GM23338 (cell line): ENCODE data around the gene PNP. TPM values are rescaled to one million over a fixed set of nuclear protein-coding genes. Genes with fewer than 3 reads are reported as not detected.
A peak's percentile ranks its signal among the peaks of the same experiment; 100 is the strongest.

ENCODE experiments used
- ATAC-seq: fragments of 200-7000 bp; cut with Tn5 transposase; 3 replicates; pipeline ENCODE4 v1.9.1; 2020
- DNase-seq: peaks from one replicate; pipeline ENCODE4 v3.0.0-alpha.2; 2015; ENCODE audit warnings: low spot score
- H2AFZ ChIP-seq: fragments of 200-600 bp; sonication (generic); 2 replicates; pipeline ENCODE4 v1.8.0; 2016; ENCODE audit warnings: antibody characterized with exemption, mild to moderate bottlenecking, moderate library complexity
- H3F3A ChIP-seq: fragments of 200-600 bp; sonication (generic); replicated peaks from 2 replicates; pipeline ENCODE4 v1.8.0; 2017; ENCODE audit warnings: antibody characterized with exemption, mixed run types, low read depth
- H3K27ac ChIP-seq: fragments of 200-600 bp; sonication (generic); 2 replicates; pipeline ENCODE4 v1.6.1; 2016; ENCODE audit warnings: low read depth
- H3K27me3 ChIP-seq: fragments of 200-600 bp; sonication (generic); 2 replicates; pipeline ENCODE4 v1.8.0; 2016; ENCODE audit warnings: mild to moderate bottlenecking, mixed run types, moderate library complexity; ENCODE audit not compliant: insufficient read depth
- H3K36me3 ChIP-seq: fragments of 200-600 bp; sonication (generic); 2 replicates; pipeline ENCODE4 v1.8.0; 2016; ENCODE audit warnings: mild to moderate bottlenecking; ENCODE audit not compliant: insufficient read depth
- H3K4me1 ChIP-seq: fragments of 200-600 bp; sonication (generic); 2 replicates; pipeline ENCODE4 v1.8.0; 2016; ENCODE audit warnings: mild to moderate bottlenecking, moderate library complexity; ENCODE audit not compliant: insufficient read depth
- H3K4me2 ChIP-seq: fragments of 200-600 bp; sonication (generic); 2 replicates; pipeline ENCODE4 v1.7.1; 2017; ENCODE audit warnings: mixed run types
- H3K4me3 ChIP-seq: fragments of 200-600 bp; sonication (generic); 2 replicates; pipeline ENCODE4 v1.6.1; 2016; ENCODE audit warnings: mixed run types
- H3K79me2 ChIP-seq: fragments of 200-600 bp; sonication (generic); replicated peaks from 2 replicates; pipeline ENCODE4 v1.8.0; 2017; ENCODE audit warnings: mild to moderate bottlenecking; ENCODE audit not compliant: insufficient read depth
- H3K9me2 ChIP-seq: fragments of 200-600 bp; sonication (generic); 2 replicates; pipeline ENCODE4 v1.8.0; 2017; ENCODE audit not compliant: insufficient read depth
- H4K20me1 ChIP-seq: fragments of 200-600 bp; sonication (generic); replicated peaks from 2 replicates; pipeline ENCODE4 v1.8.0; 2017; ENCODE audit warnings: mild to moderate bottlenecking; ENCODE audit not compliant: insufficient read depth
- H3K27ac Mint-ChIP-seq: 2 replicates; pipeline ENCODE4 v1.8.0; 2020; ENCODE audit warnings: inconsistent platforms, mild to moderate bottlenecking, moderate library complexity, mixed read lengths
- H3K27me3 Mint-ChIP-seq: 3 replicates; pipeline ENCODE4 v1.8.0; 2022; ENCODE audit warnings: low read depth, mild to moderate bottlenecking, moderate library complexity, mixed read lengths, inconsistent platforms; ENCODE audit not compliant: insufficient read depth, poor library complexity
- H3K36me3 Mint-ChIP-seq: 3 replicates; pipeline ENCODE4 v1.8.0; 2021; ENCODE audit warnings: low read depth, mild to moderate bottlenecking, inconsistent platforms, moderate library complexity, mixed read lengths
- H3K4me1 Mint-ChIP-seq: 3 replicates; pipeline ENCODE4 v1.8.0; 2020; ENCODE audit warnings: mild to moderate bottlenecking, inconsistent platforms, mixed read lengths
- H3K4me3 Mint-ChIP-seq: 3 replicates; pipeline ENCODE4 v1.8.0; 2021; ENCODE audit warnings: moderate library complexity, mild to moderate bottlenecking, inconsistent platforms, mixed read lengths
- H3K9me3 Mint-ChIP-seq: 3 replicates; pipeline ENCODE4 v1.8.0; 2020; ENCODE audit warnings: moderate library complexity, mild to moderate bottlenecking, inconsistent platforms, mixed read lengths
- CREB1 ChIP-seq: fragments of 250-450 bp; sonication (Bioruptor Pico); IDR thresholded peaks from 2 replicates; pipeline ENCODE4 v1.5.0; 2020; ENCODE audit warnings: low read depth, mild to moderate bottlenecking, moderate library complexity
- EZH2 ChIP-seq: fragments of 200-600 bp; sonication (generic); IDR thresholded peaks from one replicate; pipeline ENCODE4 v1.8.0; 2017; ENCODE audit warnings: antibody characterized with exemption, mild to moderate bottlenecking, low read depth; ENCODE audit not compliant: unreplicated experiment
- NANOG ChIP-seq: IDR thresholded peaks from 2 replicates; pipeline ENCODE4 v1.6.1; 2016; ENCODE audit warnings: antibody characterized with exemption, borderline replicate concordance
- POLR2AphosphoS5 ChIP-seq: IDR thresholded peaks from 2 replicates; pipeline ENCODE4 v1.6.1; 2016; ENCODE audit warnings: antibody characterized with exemption, low read depth
- polyA plus RNA-seq: library from polyadenylated mRNA; unstranded; fragments of >200 nt; fragmentation: Nextera tagmentation; extraction: Ambion mirVana; gene quantifications from 2 replicates; pipeline ENCODE4 v1.2.1, GENCODE V29; 2016
- total RNA-seq: library from RNA; depleted of rRNA; stranded (reverse); fragments of >200 nt; shearing (Covaris generic); gene quantifications from 2 replicates; pipeline ENCODE4 v1.2.3, GENCODE V29; 2014
- TF ChIP-seq, protein P1 (sequence below): fragments of 250-450 bp; sonication (Bioruptor Pico); IDR thresholded peaks from 2 replicates; pipeline ENCODE4 v1.5.0; 2020; ENCODE audit warnings: mild to moderate bottlenecking, moderate library complexity
- TF ChIP-seq, protein P2 (sequence below), 2 experiments: fragments of 200-600 bp in 1 of 2; sonication (generic) in 1 of 2; conservative IDR thresholded peaks; 2 replicates each; pipeline versions ENCODE4 v1.5.1 to v1.6.1; 2016 to 2017; ENCODE audit warnings: antibody characterized with exemption in 2 of 2, low read depth in 2 of 2, mild to moderate bottlenecking in 2 of 2, moderate library complexity in 1 of 2
- TF ChIP-seq, protein P3 (sequence below): IDR thresholded peaks from one replicate; pipeline ENCODE4 v1.6.1; 2018; ENCODE audit warnings: antibody characterized with exemption; ENCODE audit not compliant: unreplicated experiment

The PNP gene
- total and polyA plus RNA-seq, 2 experiments from 2014 or later, result 60.7 to 102 TPM

- Histone ChIP-seq H2AFZ (peak within 1 kb of the TSS; percentile 76; the same call in 1 of the 2 replicates), H3K79me2 (peaks cover 37% of the 10 kb centered on the region), H3K4me3 (peak within 1 kb of the TSS; percentile 65), H3K4me2 (peak within 1 kb of the TSS; percentile 98), H3K4me1 (peaks cover 22% of the 10 kb centered on the region), H3K9me2 (no peaks in the 10 kb centered on the region), H3K36me3 (peaks cover 29% of the 10 kb centered on the region), H3K27ac (peak within 1 kb of the TSS; percentile 93), H3K27me3 (no peaks in the 10 kb centered on the region), H3F3A (peaks cover 18% of the 10 kb centered on the region; the same call in 1 of the 2 replicates), H4K20me1 (peaks cover 3% of the 10 kb centered on the region)
- H3K36me3 Mint-ChIP-seq, result peaks cover 23% of the 10 kb centered on the region
- DNase-seq, result peak; percentile 100
- ATAC-seq, result peak; percentile 81
- no peak within 1 kb of the TSS for H3K27ac Mint-ChIP-seq
- peak; percentile 77 for TF ChIP-seq POLR2AphosphoS5
- TF ChIP-seq CREB1, result peak; percentile 75
- TF ChIP-seq, protein P1, sequence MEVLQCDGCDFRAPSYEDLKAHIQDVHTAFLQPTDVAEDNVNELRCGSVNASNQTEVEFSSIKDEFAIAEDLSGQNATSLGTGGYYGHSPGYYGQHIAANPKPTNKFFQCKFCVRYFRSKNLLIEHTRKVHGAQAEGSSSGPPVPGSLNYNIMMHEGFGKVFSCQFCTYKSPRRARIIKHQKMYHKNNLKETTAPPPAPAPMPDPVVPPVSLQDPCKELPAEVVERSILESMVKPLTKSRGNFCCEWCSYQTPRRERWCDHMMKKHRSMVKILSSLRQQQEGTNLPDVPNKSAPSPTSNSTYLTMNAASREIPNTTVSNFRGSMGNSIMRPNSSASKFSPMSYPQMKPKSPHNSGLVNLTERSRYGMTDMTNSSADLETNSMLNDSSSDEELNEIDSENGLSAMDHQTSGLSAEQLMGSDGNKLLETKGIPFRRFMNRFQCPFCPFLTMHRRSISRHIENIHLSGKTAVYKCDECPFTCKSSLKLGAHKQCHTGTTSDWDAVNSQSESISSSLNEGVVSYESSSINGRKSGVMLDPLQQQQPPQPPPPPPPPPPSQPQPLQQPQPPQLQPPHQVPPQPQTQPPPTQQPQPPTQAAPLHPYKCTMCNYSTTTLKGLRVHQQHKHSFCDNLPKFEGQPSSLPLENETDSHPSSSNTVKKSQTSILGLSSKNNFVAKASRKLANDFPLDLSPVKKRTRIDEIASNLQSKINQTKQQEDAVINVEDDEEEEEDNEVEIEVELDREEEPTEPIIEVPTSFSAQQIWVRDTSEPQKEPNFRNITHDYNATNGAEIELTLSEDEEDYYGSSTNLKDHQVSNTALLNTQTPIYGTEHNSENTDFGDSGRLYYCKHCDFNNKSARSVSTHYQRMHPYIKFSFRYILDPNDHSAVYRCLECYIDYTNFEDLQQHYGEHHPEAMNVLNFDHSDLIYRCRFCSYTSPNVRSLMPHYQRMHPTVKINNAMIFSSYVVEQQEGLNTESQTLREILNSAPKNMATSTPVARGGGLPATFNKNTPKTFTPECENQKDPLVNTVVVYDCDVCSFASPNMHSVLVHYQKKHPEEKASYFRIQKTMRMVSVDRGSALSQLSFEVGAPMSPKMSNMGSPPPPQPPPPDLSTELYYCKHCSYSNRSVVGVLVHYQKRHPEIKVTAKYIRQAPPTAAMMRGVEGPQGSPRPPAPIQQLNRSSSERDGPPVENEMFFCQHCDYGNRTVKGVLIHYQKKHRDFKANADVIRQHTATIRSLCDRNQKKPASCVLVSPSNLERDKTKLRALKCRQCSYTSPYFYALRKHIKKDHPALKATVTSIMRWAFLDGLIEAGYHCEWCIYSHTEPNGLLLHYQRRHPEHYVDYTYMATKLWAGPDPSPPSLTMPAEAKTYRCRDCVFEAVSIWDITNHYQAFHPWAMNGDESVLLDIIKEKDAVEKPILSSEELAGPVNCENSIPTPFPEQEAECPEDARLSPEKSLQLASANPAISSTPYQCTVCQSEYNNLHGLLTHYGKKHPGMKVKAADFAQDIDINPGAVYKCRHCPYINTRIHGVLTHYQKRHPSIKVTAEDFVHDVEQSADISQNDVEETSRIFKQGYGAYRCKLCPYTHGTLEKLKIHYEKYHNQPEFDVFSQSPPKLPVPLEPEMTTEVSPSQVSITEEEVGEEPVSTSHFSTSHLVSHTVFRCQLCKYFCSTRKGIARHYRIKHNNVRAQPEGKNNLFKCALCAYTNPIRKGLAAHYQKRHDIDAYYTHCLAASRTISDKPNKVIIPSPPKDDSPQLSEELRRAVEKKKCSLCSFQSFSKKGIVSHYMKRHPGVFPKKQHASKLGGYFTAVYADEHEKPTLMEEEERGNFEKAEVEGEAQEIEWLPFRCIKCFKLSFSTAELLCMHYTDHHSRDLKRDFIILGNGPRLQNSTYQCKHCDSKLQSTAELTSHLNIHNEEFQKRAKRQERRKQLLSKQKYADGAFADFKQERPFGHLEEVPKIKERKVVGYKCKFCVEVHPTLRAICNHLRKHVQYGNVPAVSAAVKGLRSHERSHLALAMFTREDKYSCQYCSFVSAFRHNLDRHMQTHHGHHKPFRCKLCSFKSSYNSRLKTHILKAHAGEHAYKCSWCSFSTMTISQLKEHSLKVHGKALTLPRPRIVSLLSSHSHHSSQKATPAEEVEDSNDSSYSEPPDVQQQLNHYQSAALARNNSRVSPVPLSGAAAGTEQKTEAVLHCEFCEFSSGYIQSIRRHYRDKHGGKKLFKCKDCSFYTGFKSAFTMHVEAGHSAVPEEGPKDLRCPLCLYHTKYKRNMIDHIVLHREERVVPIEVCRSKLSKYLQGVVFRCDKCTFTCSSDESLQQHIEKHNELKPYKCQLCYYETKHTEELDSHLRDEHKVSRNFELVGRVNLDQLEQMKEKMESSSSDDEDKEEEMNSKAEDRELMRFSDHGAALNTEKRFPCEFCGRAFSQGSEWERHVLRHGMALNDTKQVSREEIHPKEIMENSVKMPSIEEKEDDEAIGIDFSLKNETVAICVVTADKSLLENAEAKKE (CRISPR knock-in tag), result no peak
- TF ChIP-seq, protein P2, sequence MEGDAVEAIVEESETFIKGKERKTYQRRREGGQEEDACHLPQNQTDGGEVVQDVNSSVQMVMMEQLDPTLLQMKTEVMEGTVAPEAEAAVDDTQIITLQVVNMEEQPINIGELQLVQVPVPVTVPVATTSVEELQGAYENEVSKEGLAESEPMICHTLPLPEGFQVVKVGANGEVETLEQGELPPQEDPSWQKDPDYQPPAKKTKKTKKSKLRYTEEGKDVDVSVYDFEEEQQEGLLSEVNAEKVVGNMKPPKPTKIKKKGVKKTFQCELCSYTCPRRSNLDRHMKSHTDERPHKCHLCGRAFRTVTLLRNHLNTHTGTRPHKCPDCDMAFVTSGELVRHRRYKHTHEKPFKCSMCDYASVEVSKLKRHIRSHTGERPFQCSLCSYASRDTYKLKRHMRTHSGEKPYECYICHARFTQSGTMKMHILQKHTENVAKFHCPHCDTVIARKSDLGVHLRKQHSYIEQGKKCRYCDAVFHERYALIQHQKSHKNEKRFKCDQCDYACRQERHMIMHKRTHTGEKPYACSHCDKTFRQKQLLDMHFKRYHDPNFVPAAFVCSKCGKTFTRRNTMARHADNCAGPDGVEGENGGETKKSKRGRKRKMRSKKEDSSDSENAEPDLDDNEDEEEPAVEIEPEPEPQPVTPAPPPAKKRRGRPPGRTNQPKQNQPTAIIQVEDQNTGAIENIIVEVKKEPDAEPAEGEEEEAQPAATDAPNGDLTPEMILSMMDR (conservative IDR thresholded peaks at IDR 0.05; ENCODE audit: low read depth in 2 of 2), result no peak
- TF ChIP-seq, protein P3, sequence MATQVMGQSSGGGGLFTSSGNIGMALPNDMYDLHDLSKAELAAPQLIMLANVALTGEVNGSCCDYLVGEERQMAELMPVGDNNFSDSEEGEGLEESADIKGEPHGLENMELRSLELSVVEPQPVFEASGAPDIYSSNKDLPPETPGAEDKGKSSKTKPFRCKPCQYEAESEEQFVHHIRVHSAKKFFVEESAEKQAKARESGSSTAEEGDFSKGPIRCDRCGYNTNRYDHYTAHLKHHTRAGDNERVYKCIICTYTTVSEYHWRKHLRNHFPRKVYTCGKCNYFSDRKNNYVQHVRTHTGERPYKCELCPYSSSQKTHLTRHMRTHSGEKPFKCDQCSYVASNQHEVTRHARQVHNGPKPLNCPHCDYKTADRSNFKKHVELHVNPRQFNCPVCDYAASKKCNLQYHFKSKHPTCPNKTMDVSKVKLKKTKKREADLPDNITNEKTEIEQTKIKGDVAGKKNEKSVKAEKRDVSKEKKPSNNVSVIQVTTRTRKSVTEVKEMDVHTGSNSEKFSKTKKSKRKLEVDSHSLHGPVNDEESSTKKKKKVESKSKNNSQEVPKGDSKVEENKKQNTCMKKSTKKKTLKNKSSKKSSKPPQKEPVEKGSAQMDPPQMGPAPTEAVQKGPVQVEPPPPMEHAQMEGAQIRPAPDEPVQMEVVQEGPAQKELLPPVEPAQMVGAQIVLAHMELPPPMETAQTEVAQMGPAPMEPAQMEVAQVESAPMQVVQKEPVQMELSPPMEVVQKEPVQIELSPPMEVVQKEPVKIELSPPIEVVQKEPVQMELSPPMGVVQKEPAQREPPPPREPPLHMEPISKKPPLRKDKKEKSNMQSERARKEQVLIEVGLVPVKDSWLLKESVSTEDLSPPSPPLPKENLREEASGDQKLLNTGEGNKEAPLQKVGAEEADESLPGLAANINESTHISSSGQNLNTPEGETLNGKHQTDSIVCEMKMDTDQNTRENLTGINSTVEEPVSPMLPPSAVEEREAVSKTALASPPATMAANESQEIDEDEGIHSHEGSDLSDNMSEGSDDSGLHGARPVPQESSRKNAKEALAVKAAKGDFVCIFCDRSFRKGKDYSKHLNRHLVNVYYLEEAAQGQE, result no peak
- no peak for TF ChIP-seq NANOG
- TF ChIP-seq EZH2, result no peak
- H3K4me1 Mint-ChIP-seq, result peaks cover 7% of the 10 kb centered on the region
- no peak within 1 kb of the TSS; the same call in 2 of the 3 replicates for H3K4me3 Mint-ChIP-seq
- H3K9me3 Mint-ChIP-seq, result no peaks in the 10 kb centered on the region; the same call in 2 of the 3 replicates
- peaks cover 4% of the 10 kb centered on the region for H3K27me3 Mint-ChIP-seq
These were observed 14.5 kb upstream of the PNP start, which contains the start of the genes APEX1 and OSGEP for GRCh38 chr14:20454516-20455354. TSS of gene APEX1 (plus strand) at chr14:20455226. CDS start at chr14:20455646, 420 bp downstream. TSS of gene OSGEP (minus strand) at chr14:20454812. CDS start at chr14:20454683, 129 bp downstream.
